PC-3 (cell line): ENCODE data around the gene ABHD11. TPM values are rescaled to one million over a fixed set of nuclear protein-coding genes. Genes with fewer than 3 reads are reported as not detected.

Experiments
- ATAC-seq: fragments of 200-7000 bp; cut with Tn5 transposase; 2 replicates; pipeline ENCODE4 v1.9.1; 2020; ENCODE audit warnings: mild to moderate bottlenecking, moderate library complexity
- BruUV-seq: library from RNA; stranded (reverse); fragments of 400-500 nt; replicated peaks from 2 replicates; lab custom pipeline; 2021; lab: Mats Ljungman, UMichigan
- CTCF ChIA-PET: fragments of 300-600 bp; sonication (Branson Sonifier 250); formaldehyde crosslinking; loops from one replicate; lab custom pipeline; 2022; ENCODE audit warnings: antibody characterized with exemption; lab: Charles Lee
- POLR2A ChIA-PET: fragments of 300-600 bp; sonication (Branson Sonifier 250); formaldehyde crosslinking; loops from one replicate; lab custom pipeline; 2022; ENCODE audit warnings: antibody characterized with exemption; ENCODE audit not compliant: unreplicated experiment; lab: Charles Lee
- DNase-seq: peaks from one replicate; pipeline ENCODE4 v3.0.0-alpha.2; 2015
- H2AFZ ChIP-seq: fragments of 300-600 bp; sonication (generic); 2 replicates; pipeline ENCODE4 v1.6.0; 2016; ENCODE audit warnings: antibody characterized with exemption, low read length
- H3F3A ChIP-seq: fragments of 300-600 bp; sonication (generic); one replicate; pipeline ENCODE4 v1.6.0; 2017; ENCODE audit warnings: antibody characterized with exemption, low read length, control low read depth, mild to moderate bottlenecking; ENCODE audit not compliant: unreplicated experiment
- H3K27ac ChIP-seq: fragments of 300-600 bp; sonication (generic); 2 replicates; pipeline ENCODE4 v1.5.1; 2016; ENCODE audit warnings: mild to moderate bottlenecking, low read length
- H3K27me3 ChIP-seq: fragments of 300-600 bp; sonication (generic); 2 replicates; pipeline ENCODE4 v1.6.1; 2016; ENCODE audit warnings: low read length, mixed read lengths
- H3K36me3 ChIP-seq: fragments of 300-600 bp; sonication (generic); 2 replicates; pipeline ENCODE4 v1.6.1; 2016; ENCODE audit warnings: low read depth, mixed run types, low read length, mixed read lengths
- H3K4me1 ChIP-seq: fragments of 300-600 bp; sonication (generic); 2 replicates; pipeline ENCODE4 v1.5.1; 2016; ENCODE audit warnings: low read length; ENCODE audit not compliant: insufficient read depth
- H3K4me2 ChIP-seq: fragments of 300-600 bp; sonication (generic); 2 replicates; pipeline ENCODE4 v1.6.0; 2016; ENCODE audit warnings: low read length
- H3K4me3 ChIP-seq: fragments of 300-600 bp; sonication (generic); 2 replicates; pipeline ENCODE4 v1.5.1; 2016; ENCODE audit warnings: mild to moderate bottlenecking, low read length, mixed read lengths
- H3K79me2 ChIP-seq: fragments of 300-600 bp; sonication (generic); 2 replicates; pipeline ENCODE4 v1.6.1; 2017; ENCODE audit warnings: low read length, mixed read lengths
- H3K9ac ChIP-seq: fragments of 300-600 bp; sonication (generic); 2 replicates; pipeline ENCODE4 v1.6.0; 2016; ENCODE audit warnings: mild to moderate bottlenecking, low read length
- H3K9me2 ChIP-seq: fragments of 300-600 bp; sonication (generic); replicated peaks from 2 replicates; pipeline ENCODE4 v1.6.1; 2016; ENCODE audit warnings: mixed run types, low read length, mixed read lengths
- H3K9me3 ChIP-seq: fragments of 300-600 bp; sonication (generic); 2 replicates; pipeline ENCODE4 v1.6.1; 2016; ENCODE audit warnings: low read length, mixed read lengths
- H4K20me1 ChIP-seq: fragments of 300-600 bp; sonication (generic); 2 replicates; pipeline ENCODE4 v1.6.1; 2016; ENCODE audit warnings: low read length, mixed read lengths
- EZH2 ChIP-seq: fragments of 300-600 bp; sonication (generic); IDR thresholded peaks from one replicate; pipeline ENCODE4 v1.6.1; 2017; ENCODE audit warnings: antibody characterized with exemption, mild to moderate bottlenecking, low read length; ENCODE audit not compliant: unreplicated experiment
- EZH2phosphoT487 ChIP-seq: fragments of 300-600 bp; sonication (generic); IDR thresholded peaks from 2 replicates; pipeline ENCODE4 v1.6.1; 2018; ENCODE audit warnings: mild to moderate bottlenecking, antibody characterized with exemption, low read length, borderline replicate concordance
- intact Hi-C: fragments of 100-400 bp; cut with micrococcal nuclease; formaldehyde crosslinking; loops from 2 replicates; pipeline ENCODE4 v1.9.0; 2023
- total RNA-seq: library from RNA; depleted of rRNA; stranded (reverse); fragments of >200 nt; gene quantifications from 2 replicates; pipeline ENCODE4 v1.2.3, GENCODE V29; 2014
- TF ChIP-seq, protein P1 (sequence below): fragments of 300-600 bp; sonication (generic); conservative IDR thresholded peaks from 2 replicates; pipeline ENCODE4 v1.5.1; 2017; ENCODE audit warnings: antibody characterized with exemption, low read depth, mild to moderate bottlenecking, low read length

Gene ABHD11
- total RNA-seq, 1 experiment from 2014 or later: 41.4 TPM

DNA sequence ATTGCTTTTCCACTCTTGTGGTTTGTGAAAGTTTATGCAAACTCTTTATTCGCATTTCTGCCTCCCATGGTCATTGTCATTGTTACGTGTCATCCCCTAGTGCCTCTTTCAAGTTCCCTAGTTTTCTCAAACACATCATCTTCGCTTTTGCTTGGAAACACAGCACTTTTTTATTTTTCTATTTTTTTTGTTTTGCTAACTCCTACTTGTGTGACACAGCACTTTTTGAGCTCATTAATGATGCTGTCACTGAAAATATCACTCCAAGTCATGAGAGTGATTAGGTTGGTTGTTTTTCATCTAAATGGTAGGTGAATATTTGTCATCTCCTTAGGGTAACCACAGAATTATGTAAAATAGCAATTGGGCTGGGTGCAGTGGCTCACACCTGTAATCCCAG lies 10.7 kb downstream of the ABHD11 start:
- DNase-seq (no peak), ATAC-seq (no peak)
- intact Hi-C loops: no loop called here

DNA sequence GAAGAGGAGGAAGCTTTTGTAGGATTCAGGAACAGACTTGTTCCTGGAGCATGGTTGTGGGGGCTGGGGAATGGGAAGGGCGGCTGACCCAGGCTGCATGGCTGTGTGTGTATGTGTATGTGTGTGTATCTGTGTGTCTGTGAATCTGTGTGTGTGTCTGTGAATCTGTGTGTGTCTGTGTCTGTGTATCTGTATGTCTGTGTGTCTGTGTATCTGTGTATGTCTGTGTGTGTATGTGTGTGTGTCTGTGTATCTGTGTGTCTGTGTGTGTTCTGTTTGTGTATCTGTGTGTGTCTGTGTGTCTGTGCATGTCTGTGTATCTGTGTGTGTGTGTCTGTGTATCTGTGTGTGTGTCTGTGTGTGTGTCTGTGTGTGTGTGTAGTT lies 12.5 kb downstream of the ABHD11 start:
- no TSS peak for BruUV-seq
- Histone ChIP-seq H3K79me2 (no peaks in the 10 kb centered on the region), H3K9ac (no peak overlapping the region), H3K4me3 (no peak overlapping the region), H3F3A (no peaks in the 10 kb centered on the region), H4K20me1 (no peaks in the 10 kb centered on the region), H3K27ac (no peak overlapping the region), H3K36me3 (no peaks in the 10 kb centered on the region), H3K4me2 (no peak overlapping the region), H3K4me1 (peaks cover 13% of the 10 kb centered on the region), H3K27me3 (no peaks in the 10 kb centered on the region), H3K9me3 (no peaks in the 10 kb centered on the region), H2AFZ (no peak overlapping the region), H3K9me2 (no peaks in the 10 kb centered on the region)
- TF ChIP-seq EZH2 (no peak), EZH2phosphoT487 (no peak)
- TF ChIP-seq, protein P1, sequence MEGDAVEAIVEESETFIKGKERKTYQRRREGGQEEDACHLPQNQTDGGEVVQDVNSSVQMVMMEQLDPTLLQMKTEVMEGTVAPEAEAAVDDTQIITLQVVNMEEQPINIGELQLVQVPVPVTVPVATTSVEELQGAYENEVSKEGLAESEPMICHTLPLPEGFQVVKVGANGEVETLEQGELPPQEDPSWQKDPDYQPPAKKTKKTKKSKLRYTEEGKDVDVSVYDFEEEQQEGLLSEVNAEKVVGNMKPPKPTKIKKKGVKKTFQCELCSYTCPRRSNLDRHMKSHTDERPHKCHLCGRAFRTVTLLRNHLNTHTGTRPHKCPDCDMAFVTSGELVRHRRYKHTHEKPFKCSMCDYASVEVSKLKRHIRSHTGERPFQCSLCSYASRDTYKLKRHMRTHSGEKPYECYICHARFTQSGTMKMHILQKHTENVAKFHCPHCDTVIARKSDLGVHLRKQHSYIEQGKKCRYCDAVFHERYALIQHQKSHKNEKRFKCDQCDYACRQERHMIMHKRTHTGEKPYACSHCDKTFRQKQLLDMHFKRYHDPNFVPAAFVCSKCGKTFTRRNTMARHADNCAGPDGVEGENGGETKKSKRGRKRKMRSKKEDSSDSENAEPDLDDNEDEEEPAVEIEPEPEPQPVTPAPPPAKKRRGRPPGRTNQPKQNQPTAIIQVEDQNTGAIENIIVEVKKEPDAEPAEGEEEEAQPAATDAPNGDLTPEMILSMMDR: 0 out of 2 replicates have a peak, but pooled peaks have one; percentile 3
- DNase-seq: no peak
- ChIA-PET CTCF (interaction anchor here (1.0 kb wide), 2 partner anchors 22 to 120 kb away, joined by 7 to 13 read pairs; no protein-coding TSS in a partner anchor), POLR2A (no interaction called here)
- intact Hi-C loops: no loop called here
- ATAC-seq: no peak

More for the DNA sequence above, 10.7 kb downstream of the ABHD11 start:
- CTCF ChIA-PET: no interaction called here
- H3K9ac ChIP-seq: no peak overlapping the region
- no peak overlapping the region for H3K4me3 ChIP-seq
- H3K4me2 ChIP-seq: no peak overlapping the region
- POLR2A ChIA-PET: no interaction called here
- no peaks in the 10 kb centered on the region for H3K9me3 ChIP-seq
- no TSS peak for BruUV-seq
- TF ChIP-seq EZH2 (no peak), EZH2phosphoT487 (no peak)
- TF ChIP-seq, protein P1: no peak
- no peaks in the 10 kb centered on the region for H3K27me3 ChIP-seq
- no peaks in the 10 kb centered on the region for H3K4me1 ChIP-seq
- no peaks in the 10 kb centered on the region for H4K20me1 ChIP-seq
- no peaks in the 10 kb centered on the region for H3K9me2 ChIP-seq
- no peak overlapping the region for H3K27ac ChIP-seq
- H2AFZ ChIP-seq: no peak overlapping the region
- H3K79me2 ChIP-seq: no peaks in the 10 kb centered on the region
- no peaks in the 10 kb centered on the region for H3F3A ChIP-seq
- H3K36me3 ChIP-seq: no peaks in the 10 kb centered on the region

DNA sequence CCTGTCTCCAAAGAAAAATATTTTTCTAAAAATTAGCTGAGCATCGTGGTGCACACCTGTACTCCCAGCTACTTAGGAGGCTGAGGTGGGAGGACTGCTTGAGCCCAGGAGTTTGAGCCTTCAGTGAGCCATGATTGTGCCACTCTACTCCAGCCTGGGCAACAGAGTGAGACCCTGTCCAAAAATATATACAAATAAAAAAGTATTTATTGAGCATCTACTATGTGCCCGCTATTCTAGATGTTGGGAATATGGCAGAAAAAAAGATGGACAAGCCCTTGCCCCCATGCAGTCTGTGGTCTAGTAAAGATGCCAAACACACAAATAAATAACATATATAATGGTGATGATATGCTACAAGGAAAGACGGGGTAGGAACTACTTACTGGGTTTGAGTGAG lies 14.8 kb downstream of the ABHD11 start:
- no peak overlapping the region for H3K9ac ChIP-seq
- no peak for DNase-seq
- H3K4me1 ChIP-seq: peaks cover 20% of the 10 kb centered on the region
- no TSS peak for BruUV-seq
- peaks cover 11% of the 10 kb centered on the region for H3K79me2 ChIP-seq
- no peak overlapping the region for H2AFZ ChIP-seq
- CTCF ChIA-PET: no interaction called here
- H4K20me1 ChIP-seq: no peaks in the 10 kb centered on the region
- H3K9me2 ChIP-seq: no peaks in the 10 kb centered on the region
- no peak overlapping the region for H3K27ac ChIP-seq
- no peak for ATAC-seq
- no peaks in the 10 kb centered on the region for H3K27me3 ChIP-seq
- no peaks in the 10 kb centered on the region for H3F3A ChIP-seq
- POLR2A ChIA-PET: no interaction called here
- H3K9me3 ChIP-seq: no peaks in the 10 kb centered on the region
- no peak overlapping the region for H3K4me3 ChIP-seq
- intact Hi-C loops: no loop called here
- H3K36me3 ChIP-seq: no peaks in the 10 kb centered on the region
- H3K4me2 ChIP-seq: no peak overlapping the region
- TF ChIP-seq EZH2phosphoT487 (no peak), EZH2 (no peak)
- TF ChIP-seq, protein P1: no peak
